Liver (tissue), 3 donors: ENCODE measurements around the gene TEX264.

Source experiments
- CTCF ChIP-seq: fragments of 150-350 bp; IDR thresholded peaks from 2 replicates; pipeline ENCODE4 v1.5.1; 2017; ENCODE audit warnings: improper control_type of control experiment, low read depth, low read length; ENCODE audit not compliant: missing input control
- FOXA1 ChIP-seq: IDR thresholded peaks from 2 replicates; pipeline ENCODE4 v1.6.1; 2016; ENCODE audit warnings: antibody characterized with exemption
- GABPA ChIP-seq, 2 donors: IDR thresholded peaks in 1 of 2; conservative IDR thresholded peaks in 1 of 2; 2 replicates each; pipeline ENCODE4 v1.6.1; 2016; ENCODE audit warnings: antibody characterized with exemption in 2 of 2, mild to moderate bottlenecking in 1 of 2, moderate library complexity in 1 of 2
- JUND ChIP-seq, 2 donors: IDR thresholded peaks; 2 replicates each; pipeline ENCODE4 v1.6.1; 2016; ENCODE audit warnings: antibody characterized with exemption in 2 of 2
- NR2F2 ChIP-seq: IDR thresholded peaks from 2 replicates; pipeline ENCODE4 v1.6.1; 2016; ENCODE audit warnings: antibody characterized with exemption
- RAD21 ChIP-seq, 2 donors: IDR thresholded peaks; 2 replicates each; pipeline ENCODE4 v1.6.1; 2016; ENCODE audit warnings: antibody characterized with exemption in 2 of 2, mild to moderate bottlenecking in 2 of 2
- TAF1 ChIP-seq: conservative IDR thresholded peaks from 2 replicates; pipeline ENCODE4 v1.6.1; 2016; ENCODE audit warnings: antibody characterized with exemption, mild to moderate bottlenecking
- YY1 ChIP-seq: IDR thresholded peaks from 2 replicates; pipeline ENCODE4 v1.6.1; 2016; ENCODE audit warnings: antibody characterized with exemption, mild to moderate bottlenecking
- ZBTB33 ChIP-seq: IDR thresholded peaks from 2 replicates; pipeline ENCODE4 v1.6.1; 2016; ENCODE audit warnings: antibody characterized with exemption
- TF ChIP-seq, protein P1 (sequence below): IDR thresholded peaks from 2 replicates; pipeline ENCODE4 v1.6.1; 2016; ENCODE audit warnings: antibody characterized with exemption, mild to moderate bottlenecking
- TF ChIP-seq, protein P2 (sequence below): IDR thresholded peaks from 2 replicates; pipeline ENCODE4 v1.6.1; 2016; ENCODE audit warnings: antibody characterized with exemption
- donor health status: healthy.
- donor health status: healthy.

DNA sequence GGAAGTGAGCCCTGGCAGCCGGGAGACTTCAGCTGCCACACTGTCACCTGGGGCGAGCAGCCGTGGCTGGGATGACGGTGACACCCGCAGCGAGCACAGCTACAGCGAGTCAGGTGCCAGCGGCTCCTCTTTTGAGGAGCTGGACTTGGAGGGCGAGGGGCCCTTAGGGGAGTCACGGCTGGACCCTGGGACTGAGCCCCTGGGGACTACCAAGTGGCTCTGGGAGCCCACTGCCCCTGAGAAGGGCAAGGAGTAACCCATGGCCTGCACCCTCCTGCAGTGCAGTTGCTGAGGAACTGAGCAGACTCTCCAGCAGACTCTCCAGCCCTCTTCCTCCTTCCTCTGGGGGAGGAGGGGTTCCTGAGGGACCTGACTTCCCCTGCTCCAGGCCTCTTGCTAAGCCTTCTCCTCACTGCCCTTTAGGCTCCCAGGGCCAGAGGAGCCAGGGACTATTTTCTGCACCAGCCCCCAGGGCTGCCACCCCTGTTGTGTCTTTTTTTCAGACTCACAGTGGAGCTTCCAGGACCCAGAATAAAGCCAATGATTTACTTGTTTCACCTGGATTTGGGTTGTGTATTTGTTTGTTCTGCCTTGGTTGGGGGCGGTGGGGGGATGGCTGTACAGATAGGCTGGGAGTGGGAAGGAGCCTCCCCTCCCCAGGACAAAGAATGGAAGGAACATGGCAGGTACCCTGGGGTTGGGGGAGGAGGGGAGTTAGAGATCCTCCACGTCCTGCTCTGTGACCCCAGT, 32.9 kb downstream of the TEX264 start:
- TF ChIP-seq, protein P1, sequence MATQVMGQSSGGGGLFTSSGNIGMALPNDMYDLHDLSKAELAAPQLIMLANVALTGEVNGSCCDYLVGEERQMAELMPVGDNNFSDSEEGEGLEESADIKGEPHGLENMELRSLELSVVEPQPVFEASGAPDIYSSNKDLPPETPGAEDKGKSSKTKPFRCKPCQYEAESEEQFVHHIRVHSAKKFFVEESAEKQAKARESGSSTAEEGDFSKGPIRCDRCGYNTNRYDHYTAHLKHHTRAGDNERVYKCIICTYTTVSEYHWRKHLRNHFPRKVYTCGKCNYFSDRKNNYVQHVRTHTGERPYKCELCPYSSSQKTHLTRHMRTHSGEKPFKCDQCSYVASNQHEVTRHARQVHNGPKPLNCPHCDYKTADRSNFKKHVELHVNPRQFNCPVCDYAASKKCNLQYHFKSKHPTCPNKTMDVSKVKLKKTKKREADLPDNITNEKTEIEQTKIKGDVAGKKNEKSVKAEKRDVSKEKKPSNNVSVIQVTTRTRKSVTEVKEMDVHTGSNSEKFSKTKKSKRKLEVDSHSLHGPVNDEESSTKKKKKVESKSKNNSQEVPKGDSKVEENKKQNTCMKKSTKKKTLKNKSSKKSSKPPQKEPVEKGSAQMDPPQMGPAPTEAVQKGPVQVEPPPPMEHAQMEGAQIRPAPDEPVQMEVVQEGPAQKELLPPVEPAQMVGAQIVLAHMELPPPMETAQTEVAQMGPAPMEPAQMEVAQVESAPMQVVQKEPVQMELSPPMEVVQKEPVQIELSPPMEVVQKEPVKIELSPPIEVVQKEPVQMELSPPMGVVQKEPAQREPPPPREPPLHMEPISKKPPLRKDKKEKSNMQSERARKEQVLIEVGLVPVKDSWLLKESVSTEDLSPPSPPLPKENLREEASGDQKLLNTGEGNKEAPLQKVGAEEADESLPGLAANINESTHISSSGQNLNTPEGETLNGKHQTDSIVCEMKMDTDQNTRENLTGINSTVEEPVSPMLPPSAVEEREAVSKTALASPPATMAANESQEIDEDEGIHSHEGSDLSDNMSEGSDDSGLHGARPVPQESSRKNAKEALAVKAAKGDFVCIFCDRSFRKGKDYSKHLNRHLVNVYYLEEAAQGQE, result no peak
- TF ChIP-seq CTCF, result no peak
- TF ChIP-seq NR2F2, result no peak
- no peak for TF ChIP-seq FOXA1
- TF ChIP-seq, protein P2, sequence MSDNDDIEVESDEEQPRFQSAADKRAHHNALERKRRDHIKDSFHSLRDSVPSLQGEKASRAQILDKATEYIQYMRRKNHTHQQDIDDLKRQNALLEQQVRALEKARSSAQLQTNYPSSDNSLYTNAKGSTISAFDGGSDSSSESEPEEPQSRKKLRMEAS, result no peak
- TF ChIP-seq JUND (IDR thresholded peaks at IDR 0.05), result no peak
- no peak for TF ChIP-seq RAD21 (IDR thresholded peaks at IDR 0.05)
- no peak for TF ChIP-seq TAF1
- TF ChIP-seq GABPA (IDR thresholded peaks at IDR 0.05 in 1 of 2, conservative IDR thresholded peaks at IDR 0.05 in 1 of 2), result no peak
- TF ChIP-seq ZBTB33, result no peak
- no peak for TF ChIP-seq YY1
